GM12878 (cell line): ENCODE results near the gene THAP4. TPM values are rescaled to one million over a fixed set of nuclear protein-coding genes. Genes with fewer than 3 reads are reported as not detected.

Source experiments
- ATAC-seq: fragments of 200-7000 bp; cut with Tn5 transposase; 3 replicates; pipeline ENCODE4 v1.9.1; 2020; ENCODE audit warnings: mild to moderate bottlenecking, moderate library complexity
- BruUV-seq: library from RNA; stranded (reverse); fragments of 400-500 nt; replicated peaks from 2 replicates; lab custom pipeline; 2021; lab: Mats Ljungman, UMichigan
- CTCF ChIA-PET: fragments of 300-600 bp; sonication (Branson Sonifier 250); formaldehyde crosslinking; extraction: SDS; loops from one replicate; lab custom pipeline; 2021; ENCODE audit warnings: inconsistent platforms; lab: Yijun Ruan, JAX
- POLR2A ChIA-PET: fragments of 350-600 bp; formaldehyde crosslinking; extraction: SDS; loops from one replicate; lab custom pipeline; 2021; ENCODE audit warnings: inconsistent platforms; lab: Charles Lee
- RAD21 ChIA-PET: fragments of 300-600 bp; sonication (Branson Sonifier 250); formaldehyde crosslinking; loops from one replicate; lab custom pipeline; 2023; ENCODE audit warnings: antibody characterized with exemption; ENCODE audit not compliant: unreplicated experiment; lab: Charles Lee
- SMC1A ChIA-PET: fragments of 300-600 bp; sonication (Branson Sonifier 250); formaldehyde crosslinking; loops from one replicate; lab custom pipeline; 2023; ENCODE audit not compliant: unreplicated experiment, uncharacterized antibody; lab: Charles Lee
- DNase-seq: peaks from one replicate; pipeline ENCODE4 v3.0.0-alpha.2; 2011; ENCODE audit warnings: low read depth, low spot score
- FAIRE-seq: peaks from 3 replicates; lab custom pipeline; 2011; peaks lifted over from hg19 to GRCh38; lab: Jason Lieb, UNC
- H2AFZ ChIP-seq: 2 replicates; pipeline ENCODE4 v1.6.0; 2011; ENCODE audit warnings: low read depth, low read length, control low read depth; ENCODE audit not compliant: control insufficient read depth
- H3K27ac ChIP-seq: 2 replicates; pipeline ENCODE4 v1.5.1; 2011; ENCODE audit warnings: control low read depth; ENCODE audit not compliant: control insufficient read depth, insufficient read depth
- H3K27me3 ChIP-seq, 2 experiments: replicated peaks in 1 of 2; 2 replicates each; pipeline versions ENCODE4 v1.6.0 to v1.6.1; 2011; ENCODE audit warnings: low read length in 1 of 2; ENCODE audit not compliant: control insufficient read depth in 2 of 2, insufficient read depth in 2 of 2
- H3K36me3 ChIP-seq, 2 experiments: 2 replicates each; pipeline ENCODE4 v1.5.1; 2011; ENCODE audit warnings: low read length in 1 of 2; ENCODE audit not compliant: control insufficient read depth in 2 of 2, insufficient read depth in 2 of 2
- H3K4me1 ChIP-seq: 2 replicates; pipeline ENCODE4 v1.6.1; 2011; ENCODE audit warnings: mild to moderate bottlenecking, low read length, moderate library complexity, mixed read lengths; ENCODE audit not compliant: control insufficient read depth, insufficient read depth
- H3K4me2 ChIP-seq: 2 replicates; pipeline ENCODE4 v1.6.0; 2011; ENCODE audit warnings: control low read depth; ENCODE audit not compliant: control insufficient read depth, insufficient read depth
- H3K4me3 ChIP-seq: fragments of 200-600 bp; sonication (generic); 2 replicates; pipeline ENCODE4 v1.5.1; 2016
- H3K79me2 ChIP-seq: 2 replicates; pipeline ENCODE4 v1.6.0; 2011; ENCODE audit warnings: low read length; ENCODE audit not compliant: control insufficient read depth, insufficient read depth
- H3K9ac ChIP-seq: 2 replicates; pipeline ENCODE4 v1.8.0; 2011; ENCODE audit warnings: low read length, control low read depth, mixed read lengths; ENCODE audit not compliant: control insufficient read depth, insufficient read depth
- H3K9me3 ChIP-seq: replicated peaks from 3 replicates; pipeline ENCODE4 v1.5.1; 2011; ENCODE audit warnings: mild to moderate bottlenecking, low read length; ENCODE audit not compliant: control insufficient read depth, insufficient read depth
- H4K20me1 ChIP-seq: 2 replicates; pipeline ENCODE4 v1.6.0; 2011; ENCODE audit not compliant: control insufficient read depth, insufficient read depth
- CHD1 ChIP-seq: IDR thresholded peaks from 2 replicates; pipeline ENCODE4 v1.6.1; 2012; ENCODE audit warnings: low read depth, low read length, improper control_type of control experiment
- CUX1 ChIP-seq: IDR thresholded peaks from 2 replicates; pipeline ENCODE4 v1.6.1; 2012; ENCODE audit warnings: improper control_type of control experiment, low read depth, low read length; ENCODE audit not compliant: insufficient replicate concordance
- FOS ChIP-seq: IDR thresholded peaks from 3 replicates; pipeline ENCODE4 v1.6.1; 2011; ENCODE audit warnings: borderline replicate concordance; ENCODE audit not compliant: insufficient read length; ENCODE audit errors: extremely low read depth
- MTA2 ChIP-seq: fragments of 450-650 bp; IDR thresholded peaks from 2 replicates; pipeline ENCODE4 v1.6.1; 2016; ENCODE audit warnings: low read depth, mild to moderate bottlenecking, moderate library complexity
- NKRF ChIP-seq: fragments of 450-650 bp; conservative IDR thresholded peaks from 2 replicates; pipeline ENCODE4 v1.6.1; 2017; ENCODE audit warnings: mild to moderate bottlenecking, moderate library complexity
- PBX3 ChIP-seq: IDR thresholded peaks from 2 replicates; pipeline ENCODE4 v1.6.1; 2011; ENCODE audit warnings: mild to moderate bottlenecking, low read depth, low read length, moderate library complexity; ENCODE audit not compliant: insufficient replicate concordance
- SP1 ChIP-seq: IDR thresholded peaks from one replicate; pipeline ENCODE4 v1.6.1; 2011; ENCODE audit warnings: low read depth, low read length
- ZBED1 ChIP-seq: IDR thresholded peaks from 2 replicates; pipeline ENCODE4 v1.6.1; 2016; ENCODE audit warnings: borderline replicate concordance
- ZNF592 ChIP-seq: fragments of 450-650 bp; IDR thresholded peaks from 2 replicates; pipeline ENCODE4 v1.6.1; 2017; ENCODE audit warnings: mild to moderate bottlenecking, moderate library complexity
- WGBS: methylation state at CpG from one replicate; pipeline ENCODE4 v1.1.6; 2016; ENCODE audit warnings: low lambda C conversion rate; ENCODE audit not compliant: insufficient replicate concordance, insufficient coverage; ENCODE audit errors: missing lambda C conversion rate; 5-methylcytosine and 5-hydroxymethylcytosine counted together
- in situ Hi-C: fragments of 300-500 bp; cut with MboI; formaldehyde crosslinking; loops from 9 replicates; pipeline ENCODE4 v1.14.3; 2018; ENCODE audit warnings: mixed read lengths
- intact Hi-C: fragments of 100-400 bp; cut with micrococcal nuclease; formaldehyde crosslinking; loops from one replicate; pipeline ENCODE4 v1.14.2; 2022; ENCODE audit not compliant: unreplicated experiment
- polyA plus RNA-seq, 11 experiments: library from polyadenylated mRNA; depleted of rRNA in 4 of 11; unstranded in 6 of 11; stranded (reverse) in 5 of 11; fragments of >200 nt; fragmentation: Nextera tagmentation in 4 of 11; fragmentation: Illumina TruSeq in 1 of 11; extraction: Ambion mirVana in 4 of 11; extraction: Trizol in 1 of 11; gene quantifications; 1 replicate in 1 of 11; 2 replicates in 10 of 11; pipeline versions ENCODE4 v1.2.1 to v1.2.3, GENCODE V29; 2011 to 2016; ENCODE audit warnings: inconsistent platforms in 2 of 11, missing spikeins in 2 of 11, low read depth in 1 of 11
- total RNA-seq, 4 experiments: library from RNA; depleted of rRNA in 3 of 4; stranded (reverse); fragments of >200 nt in 3 of 4; fragmentation: Illumina TruSeq in 1 of 4; extraction: Trizol in 1 of 4; gene quantifications; 2 replicates each; pipeline versions ENCODE4 v1.2.1 to v1.2.3, GENCODE V29; 2013 to 2021

The THAP4 gene
- total and polyA plus RNA-seq, 10 of the 15 experiments (the other 5 are each of a cell fraction or from before 2014, with no cell fraction given), result 12.9 to 67.7 (median 44.5) TPM

GRCh38 chr2:241607162-241607885 is 29.6 kb downstream of the THAP4 start:
- no TSS peak for BruUV-seq
- in situ Hi-C loops, result no loop called here
- intact Hi-C loops, result no loop called here
- no peaks in the 10 kb centered on the region for H3K27me3 ChIP-seq
- H2AFZ ChIP-seq, result no peak overlapping the region
- no peak overlapping the region for H3K4me2 ChIP-seq
- 96% methylated on average over 25 of the region's 27 CpGs for WGBS
- peaks cover 7 to 23% of the 10 kb centered on the region in 2 experiments; a peak in 2 of 4 replicates for H3K36me3 ChIP-seq
- POLR2A ChIA-PET, result no interaction called here
- CTCF ChIA-PET, result interaction anchor here (0.6 kb wide), 1 partner anchor 246 kb away, joined by 3 read pairs; no protein-coding TSS in a partner anchor
- H3K4me3 ChIP-seq, result no peak overlapping the region
- RAD21 ChIA-PET, result no interaction called here
- no peak overlapping the region for H3K9ac ChIP-seq
- H3K27ac ChIP-seq, result no peak overlapping the region
- no peaks in the 10 kb centered on the region for H3K4me1 ChIP-seq
- H3K9me3 ChIP-seq, result no peaks in the 10 kb centered on the region
- SMC1A ChIA-PET, result no interaction called here
- no peak for DNase-seq
- FAIRE-seq, result no peak
- H4K20me1 ChIP-seq, result no peaks in the 10 kb centered on the region
- ATAC-seq, result no peak
- peaks cover 7% of the 10 kb centered on the region for H3K79me2 ChIP-seq
- TF ChIP-seq CUX1 (no peak), MTA2 (no peak), ZBED1 (no peak), SP1 (no peak), PBX3 (no peak), ZNF592 (no peak), FOS (no peak), NKRF (no peak), CHD1 (no peak)
